ENCODE results near the gene ARHGEF28.

ARHGEF28 gene

DNA sequence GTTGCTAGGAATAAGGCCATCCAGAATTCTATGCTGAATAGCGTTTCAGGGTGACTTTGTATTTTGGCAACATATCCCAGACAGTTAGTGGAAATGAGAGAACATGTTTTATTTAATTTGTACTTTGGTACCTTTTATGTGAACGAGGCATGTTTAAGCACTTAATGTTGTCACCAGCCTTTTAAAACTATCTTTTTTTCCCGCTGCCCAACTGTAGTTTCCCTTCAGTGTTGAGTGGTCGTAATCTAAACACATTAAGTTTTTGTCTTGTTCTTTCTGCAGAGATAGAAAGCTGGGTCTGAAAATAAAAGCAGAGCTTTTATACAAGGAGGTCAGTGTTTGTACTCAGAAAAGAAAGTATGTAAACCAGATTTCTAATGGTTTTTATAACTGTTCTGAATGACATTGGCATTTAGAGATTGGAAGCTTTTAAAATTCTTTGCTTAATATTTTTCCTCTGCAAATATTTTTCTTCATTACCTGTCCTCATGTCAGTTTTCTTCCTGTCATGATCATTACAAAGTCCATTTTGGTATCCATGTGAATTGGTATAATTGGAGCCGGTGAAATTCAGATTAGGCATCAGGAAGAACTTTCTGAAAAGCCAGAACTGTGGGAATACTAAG, 100.7 kb downstream of the ARHGEF28 start:
- intact Hi-C loops (cut with DNase I), result no loop called here
- DNase-seq, result no peak

DNA sequence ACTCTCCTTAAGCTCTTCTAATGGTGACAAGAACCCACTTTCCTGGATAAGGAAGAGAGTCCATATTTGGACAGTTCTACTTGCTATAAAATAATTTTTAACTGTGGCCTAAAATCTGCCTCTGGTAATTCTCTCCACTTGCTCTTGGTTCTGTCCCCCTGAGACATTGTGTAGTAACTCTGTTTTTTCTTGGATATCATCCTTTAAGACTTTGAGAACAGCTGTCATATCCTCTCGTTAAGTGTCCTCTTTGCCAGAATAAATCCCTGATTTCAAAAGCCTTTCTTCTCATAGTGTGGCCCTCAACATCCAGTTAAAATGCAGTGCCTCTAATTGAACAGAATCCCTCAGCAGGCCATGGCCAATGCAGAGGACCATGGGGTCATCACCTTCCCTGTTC, 101.5 kb downstream of the ARHGEF28 start:
- intact Hi-C loops (cut with DNase I), result no loop called here

DNA sequence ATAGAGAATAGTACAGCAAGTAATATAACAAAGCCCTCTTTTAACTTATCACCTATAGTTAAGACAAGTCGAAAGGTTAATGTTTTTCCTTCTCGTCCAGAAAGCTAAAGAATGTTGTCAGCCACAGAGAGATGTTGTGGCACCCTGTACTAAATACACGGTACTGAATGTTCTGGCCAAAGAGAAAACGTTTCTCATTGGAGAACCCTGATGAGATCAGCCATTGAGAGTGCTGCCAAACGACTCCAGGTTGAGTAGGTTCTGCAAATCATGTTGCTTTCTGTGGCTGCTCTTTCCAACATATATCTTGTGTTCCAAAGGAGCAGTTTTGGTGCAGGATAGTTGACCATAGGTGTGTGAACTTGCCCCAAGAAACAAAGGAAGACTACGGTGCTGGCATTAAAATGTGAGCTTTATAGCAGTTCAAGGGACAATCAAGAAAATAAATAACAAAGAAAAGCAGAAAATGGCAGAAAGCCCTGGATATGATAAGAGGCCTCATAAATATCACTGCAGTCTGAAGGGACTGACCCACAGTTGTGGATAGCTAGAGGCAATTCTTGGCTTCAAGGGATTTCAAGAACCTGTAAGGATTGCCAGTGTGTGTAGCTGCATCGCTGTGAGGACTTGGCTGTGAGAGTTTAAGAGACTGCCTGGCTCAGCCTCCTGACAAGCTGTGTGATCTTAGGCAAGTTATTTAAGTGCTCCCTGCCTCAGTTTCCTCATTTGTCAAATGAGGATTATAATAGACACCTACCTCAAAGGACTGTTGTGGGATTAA, 102.7 kb downstream of the ARHGEF28 start:
- intact Hi-C loops (cut with DNase I), result no loop called here
- DNase-seq, result no peak

More for the DNA sequence above, 101.5 kb downstream of the ARHGEF28 start:
- no peak for DNase-seq

DNA sequence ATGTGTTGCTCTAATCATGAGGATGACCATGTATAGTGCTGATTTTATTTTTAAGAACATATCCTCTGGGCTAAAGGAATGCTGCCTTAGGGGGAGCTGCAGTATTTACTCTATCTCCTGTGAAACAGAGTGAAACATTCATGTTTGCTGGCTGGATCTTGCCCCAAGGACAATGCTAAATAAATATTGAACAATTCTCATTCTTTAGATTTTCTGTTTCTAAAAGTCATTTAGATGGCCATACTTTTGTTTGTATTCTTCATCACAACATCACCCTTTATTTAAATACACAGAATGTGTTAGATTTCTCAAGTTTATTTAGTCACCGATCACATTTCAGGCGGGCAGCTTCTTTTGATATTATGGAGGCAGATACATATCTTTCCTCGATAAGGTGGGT, 103.3 kb downstream of the ARHGEF28 start:
- no peak for DNase-seq
- intact Hi-C loops (cut with DNase I), result no loop called here

DNA sequence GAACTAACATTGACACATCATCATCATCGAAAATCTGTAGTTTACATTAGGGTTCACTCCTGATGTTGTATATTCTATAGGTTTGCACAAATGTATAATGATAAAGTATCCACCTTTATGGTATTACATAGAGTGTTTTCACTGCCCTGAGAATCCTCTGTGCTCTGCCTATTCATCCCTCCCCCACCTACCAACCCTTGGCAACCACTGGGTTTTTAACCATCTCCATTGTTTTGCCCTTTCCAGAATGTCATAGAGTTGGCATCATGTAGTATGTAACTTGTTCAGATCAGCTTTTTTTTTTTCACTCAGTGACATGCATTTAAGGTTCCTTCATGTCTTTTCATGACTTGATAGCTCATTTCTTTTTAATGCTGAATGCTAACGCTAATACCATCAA, 106.0 kb downstream of the ARHGEF28 start:
- intact Hi-C loops (cut with DNase I), result no loop called here
- no peak for DNase-seq

DNA sequence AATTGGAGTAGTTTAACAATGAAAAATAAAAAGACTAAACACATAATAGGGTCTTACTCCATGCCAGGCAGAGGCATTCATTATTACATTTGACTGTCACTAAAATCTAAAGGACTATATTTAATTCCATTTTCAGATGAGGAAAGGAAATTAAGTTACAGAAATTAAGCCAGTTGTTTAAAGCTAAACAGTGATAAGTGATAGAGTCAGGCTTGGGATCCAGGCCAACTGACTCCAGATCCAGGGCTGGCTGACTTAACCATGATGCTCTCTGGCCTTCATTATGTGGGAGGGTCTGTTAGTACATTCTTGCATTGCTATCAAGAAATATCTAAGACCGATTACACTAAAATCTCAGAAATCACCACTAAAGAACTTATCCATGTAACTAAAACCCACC, 107.2 kb downstream of the ARHGEF28 start:
- no peak for DNase-seq
- intact Hi-C loops (cut with DNase I), result no loop called here

DNA sequence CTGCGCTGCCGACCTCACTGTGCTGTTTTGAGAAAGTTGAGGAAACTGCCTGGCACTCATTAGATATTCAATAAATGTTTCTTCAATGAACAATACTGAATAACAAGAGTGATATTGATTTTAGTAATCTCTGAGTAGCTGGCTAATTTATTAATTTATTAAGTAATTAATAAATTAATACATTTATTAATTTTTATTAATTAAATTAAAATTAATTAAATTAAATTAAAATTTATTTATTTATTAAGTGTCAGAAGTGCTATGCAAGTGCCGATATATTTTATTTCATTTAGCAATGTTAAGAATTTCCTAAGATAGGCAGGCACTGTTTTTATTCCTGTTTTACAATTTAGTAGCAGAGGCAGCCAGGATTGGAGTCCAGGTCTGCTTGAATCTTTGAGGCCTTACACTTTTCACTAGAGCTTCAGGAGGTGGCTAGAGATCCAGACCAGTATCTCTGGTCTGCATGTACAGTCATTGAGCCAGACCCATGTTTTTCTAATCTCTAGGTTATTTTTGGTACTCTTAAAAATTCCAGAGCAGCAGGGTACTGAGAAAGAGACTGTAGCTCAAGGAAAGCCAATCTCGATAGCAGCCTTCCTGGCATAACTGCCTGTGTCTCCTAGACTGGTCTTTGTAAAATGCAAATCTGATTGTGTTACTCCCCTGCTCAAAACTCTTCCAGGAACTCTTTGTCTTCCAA, 109.2 kb downstream of the ARHGEF28 start:
- intact Hi-C loops (cut with DNase I), result no loop called here
- no peak for DNase-seq

DNA sequence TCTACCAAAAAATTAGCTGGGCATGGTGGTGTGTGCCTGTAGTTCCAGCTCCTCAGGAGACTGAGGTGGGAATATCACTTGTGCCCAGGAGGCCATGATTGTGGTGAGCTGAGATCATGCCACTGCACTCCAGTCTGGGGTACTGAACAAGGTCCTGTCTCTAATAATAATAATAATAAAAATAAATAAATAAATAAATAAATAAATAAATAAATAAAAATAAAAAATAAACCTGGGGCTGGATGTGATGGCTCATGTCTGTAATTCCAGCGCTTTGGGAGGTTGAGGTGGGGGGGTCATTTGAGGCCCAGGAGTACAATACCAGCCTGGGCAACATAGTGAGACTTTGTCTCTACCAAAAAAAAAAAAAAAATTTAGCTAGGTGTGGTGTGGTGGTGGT, 113.7 kb downstream of the ARHGEF28 start:
- no peak for DNase-seq
- intact Hi-C loops (cut with DNase I), result no loop called here

DNA sequence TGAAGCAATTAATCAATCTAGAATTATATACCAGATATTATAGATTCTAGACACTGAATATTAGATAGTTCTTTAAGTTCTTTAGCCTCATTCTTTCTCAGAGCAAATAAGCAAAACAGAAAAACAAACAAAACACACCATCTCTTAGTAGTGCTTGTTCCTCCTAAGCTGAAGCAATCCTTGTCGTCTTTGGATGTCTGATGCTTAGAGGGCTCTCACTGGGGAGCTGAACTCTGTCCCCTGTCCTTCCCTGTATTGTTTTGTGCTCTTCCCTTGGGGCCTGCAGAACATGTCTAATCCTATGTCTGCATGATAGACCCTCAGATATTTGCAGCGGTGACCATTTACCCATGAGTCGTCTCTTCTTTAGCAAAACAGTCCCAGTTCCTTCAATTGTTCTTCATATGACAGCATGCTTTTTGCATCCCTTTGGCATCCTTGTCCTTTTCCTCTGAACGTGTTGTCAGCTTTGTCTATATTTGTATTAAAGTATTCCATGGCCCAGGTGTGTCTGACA, 114.3 kb downstream of the ARHGEF28 start:
- intact Hi-C loops (cut with DNase I), result no loop called here
- DNase-seq, result no peak

DNA sequence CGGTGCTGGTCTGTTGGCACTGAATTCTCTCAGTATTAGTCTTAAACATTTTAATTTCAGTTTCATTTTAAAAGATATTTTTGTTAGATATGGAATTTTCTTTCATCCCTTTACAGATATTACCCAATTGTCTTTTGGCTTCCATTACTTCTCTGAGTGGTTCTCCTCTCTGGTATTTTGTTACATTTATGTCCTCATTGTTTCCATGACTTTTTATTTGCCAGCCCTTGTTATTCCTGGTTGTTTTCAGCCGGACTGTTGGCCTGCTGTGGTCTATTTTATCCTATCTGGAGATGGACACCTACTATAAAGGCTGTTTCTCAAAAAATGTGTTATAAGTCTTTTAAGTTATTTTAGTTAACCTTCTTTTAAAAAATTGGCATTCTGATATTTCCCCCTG, 117.2 kb downstream of the ARHGEF28 start:
- no peak for DNase-seq
- intact Hi-C loops (cut with DNase I), result no loop called here

DNA sequence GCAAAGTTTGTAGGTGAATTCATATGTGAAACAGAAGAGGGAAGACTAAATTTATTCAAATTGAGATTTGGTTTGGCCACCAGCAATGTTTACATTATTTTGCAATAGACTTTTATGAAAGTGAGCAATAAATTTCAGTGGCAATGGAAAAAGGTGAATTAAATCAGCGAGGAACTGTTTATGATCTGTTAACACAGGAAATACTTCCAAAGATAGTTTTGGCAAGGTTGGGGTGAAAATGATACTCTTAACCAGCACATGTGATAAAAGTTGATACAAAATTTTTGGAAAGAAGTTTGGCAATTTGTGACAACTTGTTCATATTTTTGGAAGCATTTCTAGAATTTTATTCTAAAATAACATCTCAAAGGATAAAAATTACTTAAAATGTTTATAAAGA, 119.8 kb downstream of the ARHGEF28 start:
- intact Hi-C loops (cut with DNase I), result no loop called here
- DNase-seq, result no peak

DNA sequence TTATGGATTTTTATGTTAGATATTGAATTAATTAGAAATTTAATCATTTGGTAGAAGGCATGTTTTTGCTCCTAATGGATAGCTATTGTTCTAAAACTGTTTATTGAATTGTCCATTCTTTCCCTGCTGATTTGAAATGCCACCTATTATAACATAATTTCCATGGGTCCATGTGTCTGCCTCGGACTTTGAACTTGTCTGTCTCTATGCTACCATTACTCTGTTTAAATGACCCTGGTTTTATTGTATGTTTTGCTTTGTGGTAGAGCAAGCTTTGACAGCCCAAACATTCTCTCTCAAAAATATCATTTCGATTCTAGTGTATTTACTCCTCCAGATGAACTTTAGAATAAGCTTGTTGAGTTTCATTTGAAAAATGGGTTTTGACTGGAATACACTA, 120.6 kb downstream of the ARHGEF28 start:
- no peak for DNase-seq
- intact Hi-C loops (cut with DNase I), result no loop called here

DNA sequence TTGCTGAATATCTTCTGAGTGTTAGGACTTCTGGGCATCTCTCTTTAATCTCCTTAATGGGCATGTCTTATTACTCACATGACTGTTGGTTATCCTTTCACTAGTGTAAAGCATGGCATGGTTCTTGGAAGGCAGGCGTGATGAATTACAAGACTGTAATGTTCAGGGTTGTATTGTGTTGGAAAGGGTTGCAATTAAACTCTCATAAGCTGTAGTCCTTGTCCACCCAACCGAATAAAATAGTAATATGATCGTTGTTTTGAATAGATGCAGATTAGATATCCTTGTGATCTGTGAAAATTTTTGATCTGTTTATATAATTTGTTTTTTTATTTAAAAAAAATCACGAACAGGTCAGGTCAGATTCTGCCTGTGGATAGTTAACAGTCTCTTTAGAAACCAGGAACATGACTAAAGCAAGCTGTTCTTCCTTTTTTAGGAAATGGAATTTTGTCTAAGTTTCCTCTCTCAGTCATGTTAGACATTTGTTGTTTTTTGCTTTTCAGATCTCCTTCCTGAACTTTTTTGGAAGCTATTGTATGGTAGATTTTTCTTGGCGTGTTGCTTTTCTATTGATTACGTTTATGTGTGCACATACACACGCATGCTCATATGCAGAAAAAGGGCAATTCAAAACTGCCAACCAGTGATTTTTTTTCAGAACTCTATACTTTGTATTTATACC, 121.8 kb downstream of the ARHGEF28 start:
- DNase-seq, result no peak
- intact Hi-C loops (cut with DNase I), result no loop called here

DNA sequence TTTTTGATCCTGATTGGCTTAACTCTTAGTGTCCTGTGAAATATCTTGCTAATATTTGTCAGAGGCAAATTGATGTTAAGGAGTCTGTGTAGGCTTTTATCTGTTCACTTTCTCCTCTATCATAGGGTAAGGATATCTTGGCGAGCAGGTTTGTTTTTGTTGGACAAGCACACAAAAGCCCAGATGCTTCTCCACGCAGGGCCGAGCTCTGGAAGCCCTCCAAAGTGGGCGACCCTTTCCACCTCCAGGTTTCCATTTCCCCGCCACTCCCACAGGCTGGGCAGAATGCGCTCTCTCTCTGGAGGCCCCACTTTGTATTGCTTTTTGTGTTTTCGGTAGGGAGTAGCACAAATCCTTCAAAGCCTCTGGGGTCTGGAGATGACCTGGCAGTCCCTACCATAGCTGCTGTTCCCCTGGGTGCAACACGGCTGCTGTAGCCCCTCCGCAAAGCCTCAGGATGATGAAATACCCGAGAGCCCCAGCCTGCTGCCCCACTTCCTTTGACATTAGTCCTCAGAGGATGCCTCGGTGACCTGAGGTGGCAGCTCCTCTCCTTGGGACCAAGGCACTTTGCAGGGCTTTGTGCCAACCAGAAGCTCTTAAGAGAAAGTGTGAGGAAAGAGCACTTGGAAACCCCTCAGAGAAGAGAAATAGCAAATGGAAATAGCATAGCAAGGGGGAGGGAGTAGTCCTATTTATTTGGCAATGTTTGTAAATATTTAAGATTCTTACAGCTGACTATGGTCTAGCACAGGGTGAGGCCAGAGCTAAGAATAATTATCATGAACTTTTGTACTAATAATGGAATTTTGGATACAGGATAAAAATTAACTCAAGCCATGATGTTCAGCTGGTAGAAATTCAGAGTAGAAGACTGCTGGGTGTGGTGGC, 122.8 kb downstream of the ARHGEF28 start:
- intact Hi-C loops (cut with DNase I), result no loop called here
- no peak for DNase-seq

DNA sequence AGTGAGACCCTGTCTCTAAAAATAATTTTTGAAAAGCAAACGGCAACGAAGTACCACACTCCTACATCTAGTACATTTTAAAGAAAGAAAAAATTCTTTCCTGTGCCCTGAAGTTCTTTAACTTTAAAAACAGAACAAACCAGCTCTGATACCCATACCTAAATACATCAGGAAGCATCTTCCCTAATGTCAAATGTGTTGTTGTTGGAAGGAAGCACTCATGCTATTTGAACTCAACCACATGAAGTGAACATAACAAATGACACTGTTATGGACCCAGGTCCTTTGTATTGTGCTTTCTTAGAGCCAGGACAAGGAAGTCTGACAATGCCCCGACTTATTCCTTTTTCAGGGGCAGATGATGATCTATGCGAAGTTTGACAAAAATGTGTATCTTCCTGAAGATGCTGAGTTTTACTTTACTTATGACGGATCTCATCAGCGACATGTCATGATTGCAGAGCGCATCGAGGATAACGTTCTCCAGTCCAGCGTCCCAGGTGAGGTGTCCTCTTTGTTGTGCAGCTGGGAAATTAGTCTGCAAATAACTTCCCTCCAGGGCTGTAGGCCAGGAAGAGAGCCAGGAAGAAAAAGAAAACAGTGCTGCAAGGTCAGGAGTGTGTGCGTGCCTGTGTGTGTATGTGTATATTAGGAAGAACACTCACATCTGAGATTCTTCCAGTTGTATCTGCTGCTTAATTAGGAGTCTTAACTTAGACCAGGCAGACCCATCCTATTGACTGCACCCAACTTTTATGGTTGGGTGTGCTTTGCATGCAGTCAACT, 123.7 kb downstream of the ARHGEF28 start:
- intact Hi-C loops (cut with DNase I), result no loop called here

DNA sequence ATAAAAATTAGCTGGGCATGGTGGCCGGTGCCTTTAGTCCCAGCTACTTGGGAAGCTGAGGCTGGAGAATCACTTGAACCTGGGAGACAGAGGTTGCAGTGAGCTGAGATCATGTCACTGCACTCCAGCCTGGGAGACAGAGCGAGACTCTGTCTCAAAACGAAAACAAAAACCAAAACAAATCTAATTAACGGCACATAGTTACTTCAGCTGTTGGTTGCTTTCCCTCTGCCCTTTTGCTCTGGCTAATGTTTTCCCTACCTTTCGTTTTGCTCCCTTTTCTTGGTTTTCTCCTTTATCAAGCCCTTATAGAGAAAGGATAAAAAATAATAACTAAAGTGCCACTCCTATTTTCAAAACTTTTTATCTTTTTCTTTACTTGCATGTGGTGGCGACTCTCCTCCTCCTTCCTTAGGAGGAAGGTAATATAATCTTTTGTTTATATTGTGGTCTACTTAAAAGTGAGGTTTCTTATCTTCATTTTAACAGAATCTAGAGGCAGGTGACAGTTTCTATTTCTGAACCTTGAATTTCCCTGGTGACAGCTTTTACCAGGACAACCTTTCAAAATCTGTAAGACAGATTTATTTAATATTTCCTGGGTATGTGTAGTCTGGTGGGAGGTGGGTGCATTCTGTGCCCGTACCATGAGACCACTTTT, 125.4 kb downstream of the ARHGEF28 start:
- intact Hi-C loops (cut with DNase I), result no loop called here
- no peak for DNase-seq

More for the DNA sequence above, 123.7 kb downstream of the ARHGEF28 start:
- no peak for DNase-seq

DNA sequence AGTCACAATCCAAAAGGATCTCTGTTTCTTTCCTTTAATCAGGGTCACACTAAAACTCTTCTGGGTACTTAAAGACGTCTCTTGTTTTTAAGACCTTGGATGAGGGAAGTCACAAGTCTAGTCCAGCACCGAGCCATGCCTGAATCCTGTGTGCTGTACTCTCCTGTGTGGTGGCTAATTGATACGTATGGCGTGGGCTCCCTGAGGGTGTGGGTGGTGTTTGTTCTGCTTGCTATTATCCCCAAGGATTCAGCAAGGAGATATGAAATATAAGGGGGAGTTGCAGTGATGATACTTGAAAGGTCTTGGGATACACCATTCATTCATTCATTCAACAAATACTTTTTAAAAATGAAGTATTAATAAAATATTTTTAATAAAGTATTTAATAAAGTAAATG, 128.3 kb downstream of the ARHGEF28 start:
- intact Hi-C loops (cut with DNase I), result no loop called here
- DNase-seq, result no peak
